ENCODE data around the gene LPP. TPM values are rescaled to one million over a fixed set of nuclear protein-coding genes. Genes with fewer than 3 reads are reported as not detected.

The LPP gene
- total RNA-seq, 3 donors from 2014 or later (not counting 1 experiment from before 2014, with no cell fraction given), result 137 to 163 (median 149) TPM

- H3K27ac ChIP-seq (ENCODE audit: low read length), result no peak overlapping the region
- no peaks in the 10 kb centered on the region for H3K27me3 ChIP-seq (ENCODE audit: control insufficient read depth, insufficient read depth, low read length)
- H3K4me1 Mint-ChIP-seq, result peaks cover 36 to 45% of the 10 kb centered on the region in 2 donors
- peak overlapping the region in 1 of 2 donors; percentile 19 for H3K27ac Mint-ChIP-seq
- ATAC-seq, result no peak
- no peak overlapping the region for H3K4me3 Mint-ChIP-seq
- TF ChIP-seq CTCF (IDR thresholded peaks at IDR 0.05), result no peak
- H3K36me3 ChIP-seq (ENCODE audit: control insufficient read depth, insufficient read depth, low read length), result no peaks in the 10 kb centered on the region
- H3K4me3 ChIP-seq (ENCODE audit: low read length), result no peak overlapping the region
- 97% methylated on average over 2 of the region's 2 CpGs for WGBS (ENCODE audit: insufficient coverage)
- no peaks in the 10 kb centered on the region for H3K27me3 Mint-ChIP-seq (ENCODE audit: low read depth in 2 of 2)
- no peaks in the 10 kb centered on the region for H3K36me3 Mint-ChIP-seq
- no peak for DNase-seq
- H3K9me3 ChIP-seq (ENCODE audit: control insufficient read depth, insufficient read depth, low read length), result no peaks in the 10 kb centered on the region
- intact Hi-C loops (cut with micrococcal nuclease), result no loop called here
- no peaks in the 10 kb centered on the region for H3K4me1 ChIP-seq (ENCODE audit: control insufficient read depth, insufficient read depth, low read length)
- H3K9me3 Mint-ChIP-seq, result no peaks in the 10 kb centered on the region
These were observed 105.2 kb downstream of the LPP start for GRCh38 chr3:188259191-188259590.

GRCh38 chr3:188259596-188259995, 105.6 kb downstream of the LPP start:
- H3K4me1 Mint-ChIP-seq, result peaks cover 32 to 41% of the 10 kb centered on the region in 2 donors

GRCh38 chr3:188261011-188261410, 107.1 kb downstream of the LPP start:
- no peaks in the 10 kb centered on the region for H3K9me3 ChIP-seq (ENCODE audit: control insufficient read depth, insufficient read depth, low read length)
- WGBS (ENCODE audit: insufficient coverage), result 100% methylated on average over 4 of the region's 4 CpGs
- ATAC-seq (no peak), DNase-seq (no peak)
- H3K4me3 Mint-ChIP-seq, result no peak overlapping the region
- no peak overlapping the region for H3K4me3 ChIP-seq (ENCODE audit: low read length)
- H3K27me3 ChIP-seq (ENCODE audit: control insufficient read depth, insufficient read depth, low read length), result no peaks in the 10 kb centered on the region
- H3K36me3 ChIP-seq (ENCODE audit: control insufficient read depth, insufficient read depth, low read length), result no peaks in the 10 kb centered on the region
- H3K27me3 Mint-ChIP-seq (ENCODE audit: low read depth in 2 of 2), result no peaks in the 10 kb centered on the region
- no peaks in the 10 kb centered on the region for H3K9me3 Mint-ChIP-seq
- no peak overlapping the region for H3K27ac Mint-ChIP-seq
- no peak overlapping the region for H3K27ac ChIP-seq (ENCODE audit: low read length)
- H3K36me3 Mint-ChIP-seq, result no peaks in the 10 kb centered on the region
- intact Hi-C loops (cut with micrococcal nuclease), result no loop called here
- TF ChIP-seq CTCF (IDR thresholded peaks at IDR 0.05), result no peak
- no peaks in the 10 kb centered on the region for H3K4me1 ChIP-seq (ENCODE audit: control insufficient read depth, insufficient read depth, low read length)
- peaks cover 21 to 41% of the 10 kb centered on the region in 2 donors for H3K4me1 Mint-ChIP-seq

More at GRCh38 chr3:188259596-188259995, 105.6 kb downstream of the LPP start:
- TF ChIP-seq CTCF (IDR thresholded peaks at IDR 0.05), result no peak
- WGBS (ENCODE audit: insufficient coverage), result 100% methylated on average over 2 of the region's 2 CpGs
- no peak overlapping the region for H3K4me3 ChIP-seq (ENCODE audit: low read length)
- intact Hi-C loops (cut with micrococcal nuclease), result no loop called here
- Mint-ChIP-seq H3K9me3 (no peaks in the 10 kb centered on the region), H3K27me3 (ENCODE audit: low read depth in 2 of 2) (no peaks in the 10 kb centered on the region), H3K27ac (no peak overlapping the region), H3K4me3 (no peak overlapping the region), H3K36me3 (no peaks in the 10 kb centered on the region)
- H3K27ac ChIP-seq (ENCODE audit: low read length), result no peak overlapping the region
- ATAC-seq (no peak), DNase-seq (no peak)
- no peaks in the 10 kb centered on the region for H3K4me1 ChIP-seq (ENCODE audit: control insufficient read depth, insufficient read depth, low read length)
- H3K36me3 ChIP-seq (ENCODE audit: control insufficient read depth, insufficient read depth, low read length), result no peaks in the 10 kb centered on the region
- H3K27me3 ChIP-seq (ENCODE audit: control insufficient read depth, insufficient read depth, low read length), result no peaks in the 10 kb centered on the region
- no peaks in the 10 kb centered on the region for H3K9me3 ChIP-seq (ENCODE audit: control insufficient read depth, insufficient read depth, low read length)

- Mint-ChIP-seq H3K4me1 (peaks cover 16 to 36% of the 10 kb centered on the region in 2 donors), H3K9me3 (no peaks in the 10 kb centered on the region), H3K4me3 (no peak overlapping the region), H3K27ac (no peak overlapping the region), H3K36me3 (no peaks in the 10 kb centered on the region), H3K27me3 (ENCODE audit: low read depth in 2 of 2) (no peaks in the 10 kb centered on the region)
- WGBS (ENCODE audit: insufficient coverage), result 94% methylated on average over 4 of the region's 5 CpGs
- ATAC-seq (no peak), DNase-seq (no peak)
- Histone ChIP-seq H3K36me3 (ENCODE audit: control insufficient read depth, insufficient read depth, low read length) (no peaks in the 10 kb centered on the region), H3K9me3 (ENCODE audit: control insufficient read depth, insufficient read depth, low read length) (no peaks in the 10 kb centered on the region), H3K27ac (ENCODE audit: low read length) (no peak overlapping the region), H3K4me3 (ENCODE audit: low read length) (no peak overlapping the region), H3K4me1 (ENCODE audit: control insufficient read depth, insufficient read depth, low read length) (no peaks in the 10 kb centered on the region), H3K27me3 (ENCODE audit: control insufficient read depth, insufficient read depth, low read length) (no peaks in the 10 kb centered on the region)
- no peak for TF ChIP-seq CTCF (IDR thresholded peaks at IDR 0.05)
- intact Hi-C loops (cut with micrococcal nuclease), result no loop called here
These were observed 108.5 kb downstream of the LPP start for GRCh38 chr3:188262488-188262887.
